ENCODE data around the gene SMTN.
A peak's percentile ranks its signal among the peaks of the same experiment; 100 is the strongest.
"Not testable (repeated sequence)": the region's sequence is repeated elsewhere in the genome, so short reads cannot be mapped to it uniquely, and the experiment has no call there.

SMTN gene

DNA sequence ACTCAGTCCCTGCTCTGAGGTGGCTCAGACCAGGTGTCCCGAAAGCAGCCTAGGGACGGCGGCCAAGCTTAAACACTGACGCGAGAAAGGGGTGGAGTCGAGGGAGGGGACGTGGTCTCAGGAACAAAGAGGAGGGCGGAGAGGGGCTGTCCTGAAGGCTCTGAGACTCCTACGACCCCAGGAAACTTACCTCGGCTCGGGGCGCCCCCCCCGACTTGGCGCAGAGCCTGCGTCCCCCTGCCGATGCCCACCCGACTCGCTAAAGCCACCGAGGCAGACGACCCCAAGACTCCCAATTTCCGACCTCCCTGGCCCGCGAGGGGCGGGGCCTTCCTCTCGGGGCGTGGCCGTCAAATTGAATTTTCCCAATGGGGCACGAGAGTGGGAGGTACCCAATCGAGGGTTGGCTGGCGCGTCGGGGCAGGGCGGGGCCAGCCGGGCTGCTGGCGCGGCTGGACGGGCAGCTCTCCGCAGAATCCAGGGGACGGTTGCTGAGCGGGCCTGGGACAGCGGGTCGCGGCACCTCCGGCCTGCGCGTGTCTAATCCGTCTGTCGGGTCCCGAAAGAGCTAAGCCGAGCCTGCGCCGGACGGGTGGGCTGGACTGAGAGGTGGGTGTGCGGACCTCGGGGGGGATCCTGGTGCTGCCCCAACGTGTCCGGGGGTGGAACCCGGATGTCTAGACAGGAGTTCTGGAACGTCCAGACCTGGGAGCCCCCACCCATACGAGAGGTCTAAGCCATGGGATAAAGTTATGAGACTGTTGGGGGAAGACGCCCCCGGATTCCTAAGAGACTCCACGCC is at the start of gene SMTN:
Gene SMTN (plus strand): TSS at position 471 of the 802 bp plus-strand sequence. CDS start 1,941 bp downstream, outside the sequence.
- peak; percentile 77 for DNase-seq

DNA sequence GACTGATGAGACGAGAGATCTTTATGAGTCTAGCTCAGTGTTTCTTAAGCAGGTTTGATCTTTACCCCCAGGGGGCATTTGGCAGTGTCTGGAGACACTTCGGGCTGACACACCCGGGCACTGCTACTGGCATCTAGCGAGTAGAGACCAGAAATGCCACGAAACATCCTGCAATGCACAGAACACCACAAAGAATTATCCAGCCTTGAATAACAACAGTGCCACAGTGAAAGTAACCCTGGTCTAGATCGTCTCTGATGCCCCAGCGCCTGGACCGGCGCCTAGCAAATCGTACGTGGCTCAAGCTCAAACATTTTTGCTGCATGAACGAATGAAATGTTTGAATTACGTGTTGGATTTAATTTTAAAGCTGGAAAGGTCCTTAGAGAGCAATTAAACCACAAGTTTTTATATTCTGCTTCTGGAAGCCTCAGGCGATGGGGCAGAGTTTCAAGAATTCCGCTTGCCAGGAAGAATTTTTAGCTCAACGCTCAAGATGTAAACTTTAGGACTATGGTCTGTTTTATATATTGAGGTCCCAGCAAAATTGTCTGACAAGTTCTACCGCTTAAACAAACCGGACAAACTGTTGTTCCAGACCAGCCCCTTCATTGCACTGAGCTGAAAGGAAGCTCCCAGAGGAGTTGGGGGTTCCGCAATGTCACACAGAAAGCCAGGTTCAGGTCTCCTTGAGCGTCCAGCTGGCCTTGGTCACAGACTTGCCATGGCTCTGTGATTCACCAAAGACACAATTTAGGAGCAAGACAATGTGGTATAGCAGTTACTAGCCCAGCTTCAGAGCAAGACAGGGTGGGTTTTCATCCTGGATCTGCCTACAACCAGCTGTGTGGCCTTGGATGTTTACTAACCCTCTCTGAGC is 44.2 kb upstream of the SMTN start:
- DNase-seq, result no peak

DNA sequence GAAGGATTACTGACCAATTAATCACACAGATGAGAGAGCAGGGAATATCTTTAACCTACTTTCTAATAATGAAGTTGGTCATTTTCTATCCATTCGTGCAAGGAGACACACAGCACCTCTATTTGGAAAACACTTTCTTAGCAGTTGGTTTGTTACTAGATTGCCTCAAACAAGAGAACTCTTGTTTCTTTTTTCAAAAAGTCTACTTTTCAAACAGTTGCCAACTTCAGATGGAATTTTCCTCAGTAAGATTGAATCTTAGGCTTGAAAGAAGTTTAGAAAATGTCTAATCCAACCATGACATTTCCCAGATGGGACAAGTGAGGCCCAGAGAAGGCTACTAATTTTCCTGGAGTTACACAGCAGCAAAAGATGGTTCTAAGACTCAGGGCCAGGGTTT is 42.4 kb upstream of the SMTN start:
- DNase-seq, result no peak

DNA sequence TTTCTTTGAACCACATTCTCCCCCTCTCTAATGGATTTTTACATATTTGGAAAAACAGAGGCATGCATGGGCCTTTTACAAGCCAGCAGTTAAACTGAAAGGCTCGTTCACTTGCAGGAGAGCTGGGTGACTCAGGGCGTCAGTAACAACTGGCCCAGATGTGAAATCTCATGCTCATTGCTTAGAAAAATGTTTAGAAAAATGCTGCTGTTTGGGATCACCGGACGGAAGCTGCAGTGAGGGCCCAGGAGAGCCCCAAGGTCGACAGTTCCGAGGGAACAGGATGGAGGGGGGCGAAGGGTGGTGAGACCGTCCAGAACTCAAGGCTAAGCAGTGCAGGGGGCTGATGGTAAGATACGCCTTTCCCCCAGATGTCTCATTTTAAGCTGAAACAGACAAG is 41.7 kb upstream of the SMTN start:
- DNase-seq, result no peak

DNA sequence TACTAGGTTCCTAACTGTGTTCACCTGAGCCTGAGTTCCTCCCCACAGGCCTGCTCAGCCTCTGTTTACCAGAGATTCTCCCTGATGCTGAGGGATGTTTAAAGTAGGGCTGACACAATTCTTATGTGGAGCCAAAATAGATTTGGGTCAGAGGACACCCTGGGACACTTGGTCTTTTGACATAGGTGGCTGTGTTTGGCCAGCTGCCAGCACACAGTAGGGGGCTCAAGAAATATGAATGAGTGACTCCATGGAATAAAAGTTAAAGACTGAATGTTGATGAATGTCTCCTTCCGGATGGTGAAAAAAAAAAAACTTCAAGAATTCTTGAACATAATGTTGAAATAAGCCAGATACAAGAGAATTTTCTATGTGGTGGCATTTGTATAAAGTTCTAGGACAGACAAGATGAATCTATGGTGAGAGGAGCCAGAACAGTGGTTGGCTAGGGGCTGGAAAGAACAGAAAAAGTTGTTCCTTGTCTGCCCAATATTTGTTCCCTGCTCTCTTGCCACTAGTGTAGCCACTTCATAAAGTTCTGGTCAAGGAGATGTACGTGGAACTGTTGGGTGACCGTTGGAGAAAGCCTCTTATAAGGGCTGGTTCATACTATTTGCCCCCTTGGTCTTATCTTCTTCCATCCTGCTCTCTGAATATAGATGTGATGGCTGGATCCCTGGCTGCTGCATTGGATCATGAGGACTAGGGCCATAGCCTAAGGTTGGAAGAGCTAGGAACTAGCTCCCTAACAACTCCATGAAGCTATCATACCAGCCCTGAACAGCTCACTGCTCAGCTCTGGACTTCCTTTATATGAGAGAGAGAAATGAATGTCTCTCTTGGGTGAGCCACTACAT is 40.3 kb upstream of the SMTN start:
- DNase-seq, result no peak

GRCh38 chr22:31044262-31044861 is 36.8 kb upstream of the SMTN start:
- no peak for DNase-seq

- DNase-seq, result no peak
Observed at GRCh38 chr22:31045900-31046538, 35.1 kb upstream of the SMTN start.

- peak; percentile 20 for DNase-seq
Observed at GRCh38 chr22:31046539-31047226, 34.4 kb upstream of the SMTN start.

GRCh38 chr22:31048570-31048969 is 32.5 kb upstream of the SMTN start:
- no peak for DNase-seq

GRCh38 chr22:31049815-31050420 is 31.2 kb upstream of the SMTN start:
- DNase-seq, result no peak

DNA sequence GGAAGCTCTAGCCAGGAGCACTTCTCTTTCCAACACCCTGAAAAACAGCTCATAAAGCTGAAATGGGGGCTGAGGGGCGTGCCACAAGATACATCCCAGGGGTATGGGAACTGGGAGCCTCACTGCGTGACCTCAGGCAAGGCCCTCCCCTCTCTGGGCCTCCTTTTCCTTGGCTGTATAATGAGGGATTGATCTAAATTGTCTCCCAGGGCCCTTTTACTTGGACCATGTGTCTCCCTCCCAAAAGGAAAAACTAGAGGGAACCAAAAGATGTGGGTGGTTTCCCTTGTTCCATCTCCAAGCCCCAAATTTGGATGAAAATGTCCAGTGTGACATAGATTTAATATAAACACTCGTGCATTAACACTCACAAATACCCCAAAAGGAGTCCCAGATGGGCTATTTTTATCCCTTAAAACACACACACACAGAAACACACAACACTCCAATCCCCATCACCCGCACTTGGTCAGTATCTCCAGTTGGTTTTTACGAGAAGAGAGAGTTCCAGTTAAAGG is 25.9 kb upstream of the SMTN start:
- DNase-seq, result no peak

DNA sequence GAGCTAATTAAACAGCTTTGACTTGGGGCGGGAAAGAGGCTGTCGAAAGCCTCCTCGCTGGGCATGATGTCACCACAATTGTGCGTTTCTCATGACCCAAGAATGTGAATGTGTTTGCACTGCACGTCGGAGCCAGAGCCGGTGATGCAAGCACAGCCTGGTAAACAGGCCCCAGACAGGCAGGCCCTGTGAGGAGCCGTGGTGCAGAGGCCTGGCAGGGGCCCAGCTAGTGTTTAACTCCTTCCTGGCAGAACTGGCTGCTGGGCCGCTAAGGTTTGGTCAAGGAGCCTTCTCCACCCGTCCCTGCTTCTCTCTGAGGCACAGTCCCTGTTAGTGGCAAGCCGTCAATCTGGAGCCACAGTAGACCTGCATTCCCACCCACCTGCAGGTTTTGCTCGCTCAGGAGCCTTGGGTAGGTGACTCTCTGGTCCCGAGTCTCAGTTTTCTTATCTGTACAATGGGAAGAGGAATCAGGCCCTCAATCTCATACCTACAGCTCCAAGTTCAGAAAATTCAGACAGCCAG is 25.4 kb upstream of the SMTN start:
- peak; percentile 34 for DNase-seq

DNA sequence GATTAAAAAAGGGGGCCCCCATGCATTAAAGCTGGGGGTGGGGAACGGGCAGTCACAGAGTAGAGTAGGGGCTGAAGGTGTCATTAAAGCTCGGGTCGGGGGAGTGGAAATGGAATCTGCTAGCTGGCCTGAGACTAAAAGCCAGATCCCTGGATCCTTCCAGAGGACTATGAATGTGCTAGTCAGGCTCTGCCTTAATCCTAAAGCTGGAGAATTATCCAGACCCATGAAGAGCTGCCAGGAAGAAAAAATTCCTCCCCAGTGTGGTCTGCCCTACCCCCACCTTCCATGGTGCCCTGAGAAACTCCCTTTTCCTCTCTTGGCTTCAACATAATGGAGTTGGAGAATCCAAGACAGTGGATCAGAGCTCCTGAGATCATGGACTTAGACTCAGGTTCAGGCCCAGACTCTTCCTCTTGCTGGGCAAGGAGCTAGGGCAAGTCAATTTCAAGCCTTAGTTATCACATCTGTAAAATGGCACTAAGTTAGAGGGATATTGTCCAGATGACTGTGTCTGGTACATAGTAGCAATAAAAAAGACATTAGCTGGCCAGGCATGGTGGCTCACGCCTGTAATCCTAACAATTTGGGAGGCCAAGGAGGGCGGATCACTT is 24.0 kb upstream of the SMTN start:
- DNase-seq, result no peak

DNA sequence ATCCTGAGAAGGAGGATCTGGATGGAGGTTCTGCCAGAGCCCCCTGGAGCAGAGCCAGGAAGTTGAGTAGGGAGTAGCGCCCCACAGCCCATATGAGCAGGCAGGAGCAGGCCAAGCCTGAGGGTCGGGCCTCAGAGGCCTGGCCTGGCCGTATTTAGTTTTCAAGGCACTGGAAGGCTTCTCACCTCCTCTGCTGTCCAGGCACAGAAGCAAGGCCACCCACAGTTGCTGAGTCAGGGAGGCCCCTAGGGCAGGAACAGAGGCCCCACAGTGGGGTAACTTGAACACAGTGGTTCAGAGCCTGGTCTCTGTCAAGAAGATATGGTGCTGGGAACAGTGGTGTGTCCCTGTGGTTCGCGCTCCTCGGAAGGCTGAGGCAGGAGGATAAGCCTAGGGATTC is 21.5 kb upstream of the SMTN start:
- not testable (repeated sequence) for DNase-seq

- no peak for DNase-seq
Observed at GRCh38 chr22:31062566-31063230, 18.4 kb upstream of the SMTN start.

GRCh38 chr22:31064369-31064768 is 16.7 kb upstream of the SMTN start:
- DNase-seq, result no peak

GRCh38 chr22:31068970-31069369 is 12.1 kb upstream of the SMTN start:
- no peak for DNase-seq

DNA sequence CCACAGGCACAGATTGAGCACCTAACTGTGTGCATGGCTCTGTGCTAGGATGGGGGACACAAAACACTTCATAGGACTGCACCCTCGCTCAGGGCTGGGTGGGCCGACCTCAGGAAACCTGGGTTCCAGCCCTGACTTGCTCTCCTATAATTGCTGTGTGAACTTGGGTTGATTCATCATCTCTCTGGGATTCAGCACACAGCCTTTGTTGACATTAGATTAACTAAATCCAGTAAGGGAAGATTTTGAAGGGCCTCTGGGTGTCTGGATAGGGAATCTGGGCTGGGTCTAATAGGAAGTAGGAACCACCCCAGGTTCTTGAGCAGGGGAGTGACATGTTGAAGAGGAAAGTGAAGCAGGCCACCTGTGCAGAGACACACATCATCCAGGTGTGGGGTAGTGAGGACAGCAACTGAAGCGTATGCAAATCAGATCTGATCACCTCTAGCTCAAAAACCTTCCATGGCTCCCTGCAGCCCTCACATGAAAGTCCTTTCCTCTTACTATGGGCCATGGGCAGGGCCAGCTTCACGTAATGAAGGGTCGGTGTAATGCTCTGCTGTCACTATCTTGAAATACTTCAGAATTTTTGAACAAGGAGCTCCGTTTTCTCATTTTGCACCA is 11.3 kb upstream of the SMTN start:
- DNase-seq, result not testable (repeated sequence)

DNA sequence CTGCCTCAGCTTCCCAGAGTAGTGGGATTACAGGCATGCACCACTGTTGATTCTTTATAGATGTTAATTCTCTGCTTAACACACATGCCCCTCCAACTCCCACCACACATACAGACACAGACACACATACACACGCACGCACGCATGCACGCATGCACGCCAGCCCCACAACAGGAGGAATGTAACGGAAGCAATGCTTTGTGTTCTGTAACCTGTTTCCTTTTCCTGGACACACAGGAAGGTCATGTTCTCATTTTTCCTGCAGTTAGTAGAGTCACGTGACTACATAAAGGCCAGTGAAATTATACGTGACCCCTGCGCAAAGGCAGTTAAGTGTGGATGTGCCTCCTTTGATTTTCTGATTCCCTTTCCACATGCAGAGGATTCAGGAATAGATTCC is 8.0 kb upstream of the SMTN start:
- DNase-seq, result not testable (repeated sequence)
